ENCODE results near the gene SCGB1A1. TPM values are rescaled to one million over a fixed set of nuclear protein-coding genes. Genes with fewer than 3 reads are reported as not detected.

The SCGB1A1 gene
- total RNA-seq, 1 donor from 2014 or later: 0.72 TPM

GRCh38 chr11:62393061-62393611, 25.7 kb upstream of the SCGB1A1 start:
- no peak for TF ChIP-seq CTCF (IDR thresholded peaks at IDR 0.05; ENCODE audit: unreplicated experiment)
- Mint-ChIP-seq H3K27me3 (ENCODE audit: unreplicated experiment) (peaks cover 2% of the 10 kb centered on the region), H3K27ac (ENCODE audit: unreplicated experiment) (no peak overlapping the region), H3K4me3 (ENCODE audit: unreplicated experiment) (no peak overlapping the region), H3K36me3 (ENCODE audit: low read depth, unreplicated experiment) (peaks cover 4% of the 10 kb centered on the region), H3K9me3 (ENCODE audit: unreplicated experiment) (no peaks in the 10 kb centered on the region), H3K4me1 (ENCODE audit: unreplicated experiment) (peaks cover 7% of the 10 kb centered on the region)
- no peak for DNase-seq (ENCODE audit: low spot score)

GRCh38 chr11:62393735-62394134, 25.1 kb upstream of the SCGB1A1 start:
- Mint-ChIP-seq H3K27me3 (ENCODE audit: unreplicated experiment) (peaks cover 4% of the 10 kb centered on the region), H3K9me3 (ENCODE audit: unreplicated experiment) (no peaks in the 10 kb centered on the region), H3K4me3 (ENCODE audit: unreplicated experiment) (no peak overlapping the region), H3K36me3 (ENCODE audit: low read depth, unreplicated experiment) (peaks cover 4% of the 10 kb centered on the region), H3K4me1 (ENCODE audit: unreplicated experiment) (peaks cover 12% of the 10 kb centered on the region), H3K27ac (ENCODE audit: unreplicated experiment) (no peak overlapping the region)
- no peak for TF ChIP-seq CTCF (IDR thresholded peaks at IDR 0.05; ENCODE audit: unreplicated experiment)
- no peak for DNase-seq (ENCODE audit: low spot score)

GRCh38 chr11:62394825-62395538, 23.9 kb upstream of the SCGB1A1 start:
- H3K4me1 Mint-ChIP-seq (ENCODE audit: unreplicated experiment): peaks cover 13% of the 10 kb centered on the region
- TF ChIP-seq CTCF (IDR thresholded peaks at IDR 0.05; ENCODE audit: unreplicated experiment): peak; percentile 77
- no peaks in the 10 kb centered on the region for H3K36me3 Mint-ChIP-seq (ENCODE audit: low read depth, unreplicated experiment)
- no peaks in the 10 kb centered on the region for H3K9me3 Mint-ChIP-seq (ENCODE audit: unreplicated experiment)
- H3K27me3 Mint-ChIP-seq (ENCODE audit: unreplicated experiment): peaks cover 7% of the 10 kb centered on the region
- peak overlapping the region; percentile 20 for H3K27ac Mint-ChIP-seq (ENCODE audit: unreplicated experiment)
- H3K4me3 Mint-ChIP-seq (ENCODE audit: unreplicated experiment): no peak overlapping the region
- DNase-seq (ENCODE audit: low spot score): peak; percentile 71

GRCh38 chr11:62395885-62396551, 22.8 kb upstream of the SCGB1A1 start:
- H3K4me3 Mint-ChIP-seq (ENCODE audit: unreplicated experiment): no peak overlapping the region
- no peak for TF ChIP-seq CTCF (IDR thresholded peaks at IDR 0.05; ENCODE audit: unreplicated experiment)
- H3K4me1 Mint-ChIP-seq (ENCODE audit: unreplicated experiment): peaks cover 13% of the 10 kb centered on the region
- no peaks in the 10 kb centered on the region for H3K36me3 Mint-ChIP-seq (ENCODE audit: low read depth, unreplicated experiment)
- no peaks in the 10 kb centered on the region for H3K9me3 Mint-ChIP-seq (ENCODE audit: unreplicated experiment)
- peaks cover 7% of the 10 kb centered on the region for H3K27me3 Mint-ChIP-seq (ENCODE audit: unreplicated experiment)
- no peak overlapping the region for H3K27ac Mint-ChIP-seq (ENCODE audit: unreplicated experiment)
- no peak for DNase-seq (ENCODE audit: low spot score)

All from endothelial cell (in vitro differentiated cells).